HG03045 (cell line): Measurements from ENCODE around the gene GGACT.
"Not testable (repeated sequence)": the region's sequence is repeated elsewhere in the genome, so short reads cannot be mapped to it uniquely, and the experiment has no call there.

Experiments used
- ATAC-seq: cut with Tn5 transposase; IDR thresholded peaks from one replicate; pipeline ENCODE4 v1.9.1; 2021; ENCODE audit warnings: mild to moderate bottlenecking, moderate library complexity; ENCODE audit not compliant: unreplicated experiment

Gene GGACT

GRCh38 chr13:100532090-100532766, 56.4 kb downstream of the GGACT start:
- no peak for ATAC-seq

DNA sequence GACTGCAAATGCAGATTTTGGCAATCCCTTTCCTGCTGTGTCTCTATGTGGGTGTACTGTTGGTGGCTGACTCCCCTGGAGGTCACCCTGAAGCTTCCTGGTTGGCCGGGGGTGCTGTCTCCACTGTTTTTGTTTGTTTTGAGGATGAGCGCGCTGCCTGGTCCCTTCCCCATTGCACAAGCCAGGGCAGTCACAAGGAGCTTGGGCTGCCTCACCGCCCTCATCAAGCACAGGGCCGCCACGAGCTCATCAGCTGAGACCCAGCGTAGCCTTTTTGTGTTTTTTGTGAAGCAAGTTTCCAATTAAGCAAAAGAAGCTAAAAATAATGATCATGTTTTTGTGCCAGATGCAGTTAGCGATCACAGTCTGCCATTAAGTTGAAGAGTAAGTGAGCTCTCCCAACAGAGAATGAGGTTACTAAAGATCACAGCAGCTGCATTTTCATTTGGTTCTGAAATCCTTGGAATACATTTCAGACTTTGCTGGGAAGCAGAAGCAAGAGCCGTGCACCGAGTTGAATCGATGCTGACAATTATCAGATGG, 57.8 kb downstream of the GGACT start:
- ATAC-seq, result no peak

DNA sequence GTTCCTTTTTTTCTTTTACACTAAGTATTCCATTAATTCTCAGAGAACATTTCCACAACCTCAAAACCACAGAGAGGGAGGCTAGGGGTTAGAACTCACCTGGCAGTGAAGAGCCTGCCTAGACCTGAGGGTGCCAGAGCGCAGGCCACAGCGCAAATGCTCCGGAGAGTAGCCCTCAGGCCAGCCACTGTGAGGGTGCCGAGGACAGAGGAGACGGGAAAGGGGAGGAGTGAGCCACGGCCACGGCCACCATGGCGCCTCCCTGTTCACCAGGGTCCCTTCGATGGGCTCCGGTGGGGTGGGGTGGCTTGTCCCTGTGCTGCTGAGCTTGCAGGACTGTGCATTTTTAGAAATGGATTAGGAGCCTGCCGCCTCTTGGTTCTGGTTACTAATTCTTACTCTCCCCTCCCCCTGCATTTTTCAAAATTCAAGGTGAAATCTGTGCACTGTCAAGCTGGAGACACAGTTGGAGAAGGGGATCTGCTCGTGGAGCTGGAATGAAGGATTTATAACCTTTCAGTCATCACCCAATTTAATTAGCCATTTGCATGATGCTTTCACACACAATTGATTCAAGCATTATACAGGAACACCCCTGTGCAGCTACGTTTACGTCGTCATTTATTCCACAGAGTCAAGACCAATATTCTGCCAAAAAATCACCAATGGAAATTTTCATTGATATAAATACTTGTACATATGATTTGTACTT, 58.8 kb downstream of the GGACT start:
- ATAC-seq, result no peak

- no peak for ATAC-seq
Observed at GRCh38 chr13:100528820-100529219, 59.8 kb downstream of the GGACT start.

DNA sequence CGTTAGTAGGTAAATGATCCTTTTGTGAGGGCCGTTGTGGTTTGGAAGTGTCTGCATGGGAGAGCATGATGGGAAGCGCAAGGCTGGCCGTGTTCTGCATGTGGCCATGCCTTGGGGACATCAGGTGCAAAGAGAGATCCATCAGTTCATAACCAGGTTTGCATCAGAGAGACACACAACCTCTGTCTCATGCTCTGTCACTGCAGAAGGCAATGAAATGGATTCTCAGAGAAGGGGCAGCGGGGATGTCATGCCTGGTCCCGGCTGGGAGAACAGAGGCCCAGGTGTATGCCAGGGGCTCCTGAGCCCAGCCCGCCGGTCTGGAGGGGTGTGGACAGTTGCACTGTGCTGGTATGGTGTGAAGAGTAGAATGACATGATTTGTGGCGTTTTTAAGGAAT, 60.2 kb downstream of the GGACT start:
- no peak for ATAC-seq

GRCh38 chr13:100527644-100528043, 60.9 kb downstream of the GGACT start:
- no peak for ATAC-seq

DNA sequence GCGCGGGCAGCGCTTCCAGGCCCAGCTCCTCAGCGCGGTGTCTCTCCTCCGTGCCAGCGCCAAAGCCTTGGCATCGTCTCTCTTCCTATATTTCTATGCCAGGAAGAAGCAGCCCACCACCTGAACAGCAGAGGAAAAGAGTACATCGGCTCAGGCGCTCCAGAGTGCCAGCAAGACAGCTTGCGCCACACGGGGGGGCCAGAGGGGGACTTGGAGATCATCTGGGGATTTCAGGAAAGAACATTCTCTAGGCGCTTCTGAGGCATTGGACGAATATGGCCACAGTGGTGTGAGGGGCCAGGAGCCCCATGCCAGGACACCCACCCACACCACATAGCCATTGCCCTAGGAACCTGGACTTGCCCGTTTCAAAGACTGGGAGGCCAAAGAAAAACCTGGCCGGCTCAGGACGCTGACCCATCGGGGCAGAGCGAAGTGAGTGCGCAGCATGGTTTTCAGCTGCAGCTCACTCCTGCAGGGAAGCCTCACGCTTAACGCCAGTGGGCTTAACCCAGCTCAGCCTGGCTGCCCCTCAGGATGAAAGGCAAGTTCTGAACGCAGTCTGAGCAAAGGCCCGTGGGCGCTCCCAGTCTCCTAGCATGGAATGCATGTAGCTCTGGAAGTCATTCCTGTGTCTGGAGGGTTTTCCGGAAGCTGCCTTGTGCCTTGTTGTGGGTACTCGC, 62.1 kb downstream of the GGACT start:
- no peak for ATAC-seq

GRCh38 chr13:100525453-100526317, 62.9 kb downstream of the GGACT start:
- ATAC-seq, result no peak

DNA sequence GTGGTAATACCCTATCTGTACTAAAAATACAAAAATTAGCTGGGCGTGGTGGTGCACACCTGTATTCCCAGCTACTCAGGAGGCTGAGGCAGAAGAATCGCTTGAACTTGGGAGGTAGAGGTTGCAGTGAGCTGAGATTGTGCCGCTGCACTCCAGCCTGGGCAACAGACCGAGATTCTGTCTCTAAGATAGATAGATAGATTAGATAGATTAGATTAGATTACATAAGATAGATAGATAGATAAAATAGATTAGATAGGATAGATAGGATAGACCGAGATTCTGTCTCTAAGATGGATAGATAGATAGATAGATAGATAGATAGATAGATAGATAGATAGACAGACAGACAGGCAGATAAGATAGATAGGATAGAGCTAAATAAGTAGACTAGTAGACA, 63.9 kb downstream of the GGACT start:
- not testable (repeated sequence) for ATAC-seq

- ATAC-seq, result no peak
Observed at GRCh38 chr13:100523981-100524386, 64.6 kb downstream of the GGACT start.

DNA sequence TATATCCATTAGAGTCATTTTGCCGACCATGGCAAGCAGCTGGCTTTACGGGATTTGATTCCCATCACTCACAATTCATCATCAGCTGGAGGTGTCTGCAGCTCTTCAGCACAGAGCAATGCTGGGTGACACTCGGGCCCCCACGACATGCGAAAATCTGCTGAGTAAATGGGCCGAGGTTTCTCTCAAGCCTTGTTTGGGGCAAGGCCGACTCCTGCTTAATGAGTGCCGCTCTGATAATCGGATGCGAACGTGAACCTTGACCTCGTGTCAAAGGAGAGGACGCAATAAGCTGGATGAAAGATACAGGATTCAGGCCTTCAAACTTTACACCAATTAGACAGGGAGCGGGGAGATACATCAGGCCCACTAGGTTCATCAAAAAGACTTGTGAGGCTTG, 65.2 kb downstream of the GGACT start:
- ATAC-seq, result no peak

GRCh38 chr13:100522618-100523309, 65.8 kb downstream of the GGACT start:
- ATAC-seq, result no peak

- no peak for ATAC-seq
Observed at GRCh38 chr13:100521851-100522617, 66.6 kb downstream of the GGACT start.

DNA sequence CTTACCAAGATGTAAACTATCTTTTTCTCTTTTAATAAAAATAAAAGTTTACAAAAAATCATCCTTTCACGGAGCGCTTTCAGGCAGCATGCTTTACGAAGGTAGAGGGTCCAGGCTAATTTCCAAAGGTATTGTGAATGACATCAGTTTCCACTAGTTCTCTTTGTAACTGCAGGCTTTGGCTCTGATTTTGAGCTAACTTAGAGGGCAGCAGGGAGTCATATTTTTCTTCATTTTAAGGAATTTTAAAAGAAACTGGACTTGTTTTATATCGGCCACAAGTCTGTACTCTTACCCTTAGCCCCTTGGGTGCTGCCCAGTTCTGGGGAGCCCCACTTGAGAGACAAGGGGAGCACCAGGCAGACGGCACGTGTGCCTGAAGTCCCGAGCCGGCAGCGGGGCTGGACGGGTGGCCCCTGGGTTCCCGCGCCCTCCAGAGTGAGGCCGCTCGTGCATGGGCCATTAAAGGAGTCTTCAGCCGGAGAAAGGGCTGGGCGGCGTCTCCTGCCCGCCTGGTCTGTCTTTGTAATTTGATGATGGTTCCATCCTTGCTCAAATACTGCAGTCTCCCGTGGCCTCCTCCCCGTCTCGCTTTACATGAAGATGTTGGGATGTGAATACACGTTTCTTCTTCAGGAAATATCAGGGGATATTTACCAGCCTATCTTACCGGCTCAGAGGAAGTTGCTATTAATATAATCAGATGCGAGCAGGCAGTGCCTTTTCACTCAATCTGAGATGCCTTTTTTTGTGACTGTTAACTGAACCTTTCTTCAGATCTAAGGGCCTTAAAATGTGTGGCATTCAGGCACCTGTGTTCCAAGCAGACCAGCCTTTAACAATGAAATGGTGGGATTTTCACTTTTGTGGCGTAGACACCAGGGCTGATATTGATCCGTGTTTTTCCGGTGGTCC, 67.4 kb downstream of the GGACT start:
- ATAC-seq, result no peak

- ATAC-seq, result no peak
Observed at GRCh38 chr13:100519626-100520025, 69.0 kb downstream of the GGACT start.

- ATAC-seq, result no peak
Observed at GRCh38 chr13:100518394-100519062, 70.1 kb downstream of the GGACT start.

DNA sequence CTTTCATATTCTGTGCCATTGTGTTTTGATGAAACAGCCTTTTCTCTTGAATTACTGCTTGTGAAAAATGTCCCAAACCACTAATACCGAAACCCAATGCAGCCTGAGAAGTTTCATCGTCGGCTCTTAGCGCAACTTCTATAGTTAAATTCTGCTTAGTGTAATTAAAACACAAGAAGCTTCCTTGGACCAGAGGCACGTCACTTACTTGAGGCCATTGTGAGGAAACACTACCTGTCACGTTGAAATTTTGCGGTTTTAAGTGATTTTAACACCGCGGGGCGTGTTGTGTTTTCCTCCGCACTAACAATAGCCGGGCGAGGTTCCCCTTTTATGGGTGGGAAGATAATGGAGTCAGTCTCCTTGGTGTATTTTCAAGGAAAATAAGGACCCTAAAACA, 70.9 kb downstream of the GGACT start:
- no peak for ATAC-seq

DNA sequence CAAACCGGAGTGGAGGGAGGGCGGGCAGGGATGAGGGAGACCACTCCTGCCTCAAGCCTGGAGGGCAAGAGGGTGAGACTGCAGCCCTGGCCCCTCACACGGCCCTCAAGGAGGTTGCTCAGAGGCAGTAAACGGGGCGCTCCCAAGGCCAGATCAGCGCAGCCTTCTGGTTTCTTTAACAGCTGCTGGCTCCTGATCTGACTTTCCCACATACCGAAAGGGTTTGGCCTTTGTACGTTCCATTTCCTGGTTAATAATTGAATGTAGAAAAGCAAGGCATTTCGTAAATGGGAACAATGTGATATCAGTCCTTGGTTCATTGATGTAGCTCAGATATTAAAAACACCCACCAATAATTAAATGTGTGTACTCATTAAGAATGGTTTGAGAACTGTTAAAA, 71.5 kb downstream of the GGACT start:
- ATAC-seq, result no peak
